ENCODE results near the gene IZUMO3. TPM values are rescaled to one million over a fixed set of nuclear protein-coding genes. Genes with fewer than 3 reads are reported as not detected.

Gene IZUMO3
- total and polyA plus RNA-seq, 2 of the 4 experiments (the other 2 are of a cell fraction) = not detected

DNA sequence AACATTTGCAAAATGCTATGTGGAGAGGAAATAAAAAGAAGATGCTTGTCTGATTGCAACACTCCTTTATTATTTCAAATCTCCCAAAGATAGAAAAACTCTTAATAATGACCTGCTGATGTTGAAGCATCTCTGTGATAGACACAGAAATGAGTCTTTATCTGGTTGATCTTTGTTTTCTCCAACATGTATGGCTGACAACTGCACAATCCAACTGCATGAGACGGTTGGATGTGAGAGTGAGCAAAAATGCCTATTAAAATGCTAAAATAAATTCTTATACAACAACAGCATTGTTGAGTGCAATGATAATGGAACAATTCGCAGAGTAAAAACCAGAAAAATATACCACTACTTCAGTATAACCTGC is 7.5 kb upstream of the IZUMO3 start:
- TF ChIP-seq, protein P1, sequence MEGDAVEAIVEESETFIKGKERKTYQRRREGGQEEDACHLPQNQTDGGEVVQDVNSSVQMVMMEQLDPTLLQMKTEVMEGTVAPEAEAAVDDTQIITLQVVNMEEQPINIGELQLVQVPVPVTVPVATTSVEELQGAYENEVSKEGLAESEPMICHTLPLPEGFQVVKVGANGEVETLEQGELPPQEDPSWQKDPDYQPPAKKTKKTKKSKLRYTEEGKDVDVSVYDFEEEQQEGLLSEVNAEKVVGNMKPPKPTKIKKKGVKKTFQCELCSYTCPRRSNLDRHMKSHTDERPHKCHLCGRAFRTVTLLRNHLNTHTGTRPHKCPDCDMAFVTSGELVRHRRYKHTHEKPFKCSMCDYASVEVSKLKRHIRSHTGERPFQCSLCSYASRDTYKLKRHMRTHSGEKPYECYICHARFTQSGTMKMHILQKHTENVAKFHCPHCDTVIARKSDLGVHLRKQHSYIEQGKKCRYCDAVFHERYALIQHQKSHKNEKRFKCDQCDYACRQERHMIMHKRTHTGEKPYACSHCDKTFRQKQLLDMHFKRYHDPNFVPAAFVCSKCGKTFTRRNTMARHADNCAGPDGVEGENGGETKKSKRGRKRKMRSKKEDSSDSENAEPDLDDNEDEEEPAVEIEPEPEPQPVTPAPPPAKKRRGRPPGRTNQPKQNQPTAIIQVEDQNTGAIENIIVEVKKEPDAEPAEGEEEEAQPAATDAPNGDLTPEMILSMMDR (conservative IDR thresholded peaks at IDR 0.05; ENCODE audit: low read depth, low read length) = no peak
- TF ChIP-seq POLR2A (IDR thresholded peaks at IDR 0.05; ENCODE audit: low read depth, low read length) (no peak), SMC3 (IDR thresholded peaks at IDR 0.05; ENCODE audit: low read depth, low read length) (no peak), MAZ (IDR thresholded peaks at IDR 0.05; ENCODE audit: borderline replicate concordance, low read depth, low read length) (no peak), NFE2L2 (IDR thresholded peaks at IDR 0.05; ENCODE audit: low read depth, low read length) (no peak), MAFK (IDR thresholded peaks at IDR 0.05; ENCODE audit: low read depth, low read length) (no peak), RAD21 (IDR thresholded peaks at IDR 0.05; ENCODE audit: low read length) (no peak), CHD1 (IDR thresholded peaks at IDR 0.05; ENCODE audit: low read depth, low read length) (no peak), ELK1 (IDR thresholded peaks at IDR 0.05; ENCODE audit: borderline replicate concordance, low read depth, low read length) (no peak), MXI1 (IDR thresholded peaks at IDR 0.05; ENCODE audit: borderline replicate concordance, low read depth, low read length) (no peak), RCOR1 (IDR thresholded peaks at IDR 0.05; ENCODE audit: insufficient replicate concordance, low read length) (no peak), RFX5 (IDR thresholded peaks at IDR 0.05; ENCODE audit: low read depth, low read length) (no peak), BHLHE40 (IDR thresholded peaks at IDR 0.05; ENCODE audit: low read depth, low read length) (no peak), FOS (IDR thresholded peaks at IDR 0.05; ENCODE audit: low read depth, low read length) (no peak), CEBPB (IDR thresholded peaks at IDR 0.05; ENCODE audit: low read depth, low read length) (no peak)
- TF ChIP-seq, protein P2, sequence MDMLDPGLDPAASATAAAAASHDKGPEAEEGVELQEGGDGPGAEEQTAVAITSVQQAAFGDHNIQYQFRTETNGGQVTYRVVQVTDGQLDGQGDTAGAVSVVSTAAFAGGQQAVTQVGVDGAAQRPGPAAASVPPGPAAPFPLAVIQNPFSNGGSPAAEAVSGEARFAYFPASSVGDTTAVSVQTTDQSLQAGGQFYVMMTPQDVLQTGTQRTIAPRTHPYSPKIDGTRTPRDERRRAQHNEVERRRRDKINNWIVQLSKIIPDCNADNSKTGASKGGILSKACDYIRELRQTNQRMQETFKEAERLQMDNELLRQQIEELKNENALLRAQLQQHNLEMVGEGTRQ (IDR thresholded peaks at IDR 0.05; ENCODE audit: low read depth, low read length) = no peak

More for the DNA sequence above, 7.5 kb upstream of the IZUMO3 start:
- no peak overlapping the region for H3K56ac ChIP-seq (ENCODE audit: extremely low read depth, insufficient read depth, low read length)
- H3K9ac ChIP-seq (ENCODE audit: low read depth, low read length) = no peak overlapping the region
- H3K4ac ChIP-seq (ENCODE audit: low read depth, low read length) = no peak overlapping the region
- ChIA-PET CTCF (no interaction called here), POLR2A (ENCODE audit: unreplicated experiment) (no interaction called here)
- H4K5ac ChIP-seq (ENCODE audit: low read depth, low read length) = no peak overlapping the region
- H3K9me3 ChIP-seq (ENCODE audit: control insufficient read depth, insufficient read depth, low read length) = peaks cover 4% of the 10 kb centered on the region; the same call in 1 of the 2 replicates
- H4K91ac ChIP-seq (ENCODE audit: insufficient read depth, low read depth, low read length) = no peak overlapping the region
- no peaks in the 10 kb centered on the region for H4K20me1 ChIP-seq (ENCODE audit: insufficient read depth, low read length)
- H3K4me2 ChIP-seq (ENCODE audit: low read depth, low read length) = no peak overlapping the region
- no peak overlapping the region for H2BK15ac ChIP-seq (ENCODE audit: low read depth, low read length)
- H3K27ac ChIP-seq (ENCODE audit: insufficient read depth, low read length) = no peak overlapping the region
- H3K9me1 ChIP-seq (ENCODE audit: insufficient read depth, low read length) = no peaks in the 10 kb centered on the region
- no CpG with 5 or more reads among the region's 2 CpGs for WGBS, 2 experiments (ENCODE audit: extremely low coverage in 2 of 2, insufficient read length in 1 of 2)
- H3K27me3 ChIP-seq (ENCODE audit: control insufficient read depth, insufficient read depth, low read length) = no peaks in the 10 kb centered on the region
- in situ Hi-C loops (cut with MboI; ENCODE audit: low sequenced_read_pairs) = no loop called here
- H2AK5ac ChIP-seq (ENCODE audit: low read depth, low read length) = no peak overlapping the region
- H3K4me3 ChIP-seq (ENCODE audit: insufficient read depth, low read depth, low read length) = no peak overlapping the region
- H4K8ac ChIP-seq (ENCODE audit: low read depth in 2 of 2, low read length in 2 of 2) = no peak overlapping the region
- dilution Hi-C loops (cut with HindIII; ENCODE audit: low sequenced_read_pairs, unreplicated experiment) = no loop called here
- no peaks in the 10 kb centered on the region for H3K4me1 ChIP-seq (ENCODE audit: control insufficient read depth, insufficient read depth, low read length)
- no peak for DNase-seq
- H2BK120ac ChIP-seq (ENCODE audit: low read depth, low read length) = no peak overlapping the region
- no peak overlapping the region for H3K18ac ChIP-seq (ENCODE audit: low read depth, low read length)
- ATAC-seq (ENCODE audit: low read depth) = no peak
- H3K36me3 ChIP-seq (ENCODE audit: control insufficient read depth, insufficient read depth, low read length) = no peaks in the 10 kb centered on the region
- no peak overlapping the region for H2BK20ac ChIP-seq (ENCODE audit: low read depth, low read length)
- H2AFZ ChIP-seq (replicated peaks; ENCODE audit: low read length, poor library complexity) = no peak overlapping the region
- H2BK5ac ChIP-seq (ENCODE audit: low read depth, low read length, poor library complexity, severe bottlenecking) = no peak overlapping the region
- BruUV-seq (replicated peaks) = no TSS peak
- H3K14ac ChIP-seq (replicated peaks; ENCODE audit: low read depth, low read length) = no peak overlapping the region
- H2AK9ac ChIP-seq (replicated peaks; ENCODE audit: low read depth, low read length, poor library complexity) = no peak overlapping the region
- H3K79me1 ChIP-seq (ENCODE audit: low read depth in 1 of 2, low read length in 2 of 2) = no peaks in the 10 kb centered on the region
- H3K23ac ChIP-seq (ENCODE audit: low read depth, low read length) = no peak overlapping the region
- intact Hi-C loops (cut with micrococcal nuclease) = no loop called here

Data from IMR-90 (cell line).